Activated CD4-positive, alpha-beta memory T cell treated with anti-CD3 and anti-CD28 coated beads, Interleukin-2, amount 10 ng/mL, durations not matched to agents 7 days and 5 days (primary cell): ENCODE measurements around the gene HMG20A. TPM values are rescaled to one million over a fixed set of nuclear protein-coding genes. Genes with fewer than 3 reads are reported as not detected.

Experiments
- CTCF ChIA-PET: fragments of 350-600 bp; sonication (Branson Sonifier 250); formaldehyde crosslinking; loops from one replicate; lab custom pipeline; 2021; ENCODE audit warnings: antibody characterized with exemption, inconsistent platforms; lab: Charles Lee
- POLR2A ChIA-PET: fragments of 350-600 bp; sonication (Branson Sonifier 250); formaldehyde crosslinking; loops from one replicate; lab custom pipeline; 2021; ENCODE audit warnings: antibody characterized with exemption; lab: Charles Lee
- DNase-seq: peaks from one replicate; pipeline ENCODE4 v3.0.0-alpha.2; 2020
- H3K27ac Mint-ChIP-seq: one replicate; pipeline ENCODE4 v1.8.0; 2021; ENCODE audit warnings: mild to moderate bottlenecking, mixed read lengths
- H3K27me3 Mint-ChIP-seq: one replicate; pipeline ENCODE4 v1.8.0; 2021; ENCODE audit warnings: mixed read lengths
- H3K36me3 Mint-ChIP-seq: one replicate; pipeline ENCODE4 v1.8.0; 2021; ENCODE audit warnings: low read depth, mixed read lengths
- H3K4me1 Mint-ChIP-seq: one replicate; pipeline ENCODE4 v1.8.0; 2021; ENCODE audit warnings: mixed read lengths
- H3K4me3 Mint-ChIP-seq: one replicate; pipeline ENCODE4 v1.8.0; 2021; ENCODE audit warnings: mild to moderate bottlenecking, mixed read lengths
- H3K9me3 Mint-ChIP-seq: one replicate; pipeline ENCODE4 v1.8.0; 2021; ENCODE audit warnings: mixed read lengths
- total RNA-seq, 2 experiments: library from RNA; stranded (reverse); gene quantifications; one replicate each; pipeline ENCODE4 v1.2.3, GENCODE V29; 2021

Gene HMG20A
- total RNA-seq, 2 experiments from 2014 or later = 44.0 to 45.1 TPM

DNA sequence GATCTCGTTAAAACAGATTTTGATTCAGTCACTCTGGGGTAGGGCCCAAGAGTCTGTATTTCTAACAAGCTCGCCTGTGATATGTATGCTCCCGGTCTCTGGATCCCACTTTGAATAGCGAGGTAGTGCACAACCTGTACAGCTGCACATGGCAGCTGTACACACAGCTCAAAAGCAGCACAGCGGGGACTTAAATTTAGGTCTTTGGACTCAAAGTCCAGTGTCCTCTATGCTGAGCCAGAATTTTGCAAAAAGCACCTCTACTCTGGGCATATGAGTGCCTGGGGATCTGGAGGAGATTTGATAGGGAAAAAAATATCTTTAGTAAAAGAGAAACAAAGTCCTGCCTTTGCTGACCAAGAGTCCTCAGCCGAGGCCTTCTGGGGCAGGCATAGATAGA is 83.1 kb downstream of the HMG20A start:
- ChIA-PET CTCF (no interaction called here), POLR2A (no interaction called here)
- DNase-seq = no peak
- Mint-ChIP-seq H3K4me1 (peaks cover 2% of the 10 kb centered on the region), H3K36me3 (no peaks in the 10 kb centered on the region), H3K27me3 (no peaks in the 10 kb centered on the region), H3K4me3 (no peak overlapping the region), H3K27ac (no peak overlapping the region), H3K9me3 (no peaks in the 10 kb centered on the region)

DNA sequence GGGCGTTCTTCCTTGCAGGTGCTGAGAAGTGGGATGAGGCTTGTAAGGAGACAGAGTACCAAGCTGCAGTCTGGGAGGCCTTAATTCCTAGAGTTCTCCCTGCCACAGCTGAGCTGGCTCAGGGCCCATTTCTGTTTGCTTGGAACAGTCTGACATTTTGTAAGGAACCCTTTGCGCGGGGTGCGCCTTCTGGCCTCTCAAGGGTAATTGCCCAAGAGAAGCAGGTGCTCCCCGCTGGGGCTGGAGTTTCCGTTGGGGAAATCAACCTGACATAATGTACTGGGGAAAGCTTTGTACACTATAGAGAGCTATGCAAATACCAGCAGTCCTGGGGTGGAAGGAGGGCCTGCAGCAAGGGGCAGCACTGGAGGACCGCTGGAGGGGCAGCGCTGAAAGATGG is 83.6 kb downstream of the HMG20A start:
- no peaks in the 10 kb centered on the region for H3K9me3 Mint-ChIP-seq
- H3K36me3 Mint-ChIP-seq = no peaks in the 10 kb centered on the region
- POLR2A ChIA-PET = no interaction called here
- H3K4me1 Mint-ChIP-seq = peaks cover 7% of the 10 kb centered on the region
- H3K4me3 Mint-ChIP-seq = no peak overlapping the region
- H3K27me3 Mint-ChIP-seq = no peaks in the 10 kb centered on the region
- no peak overlapping the region for H3K27ac Mint-ChIP-seq
- DNase-seq = no peak
- CTCF ChIA-PET = no interaction called here

- POLR2A ChIA-PET = no interaction called here
These were observed 84.2 kb downstream of the HMG20A start for GRCh38 chr15:77504871-77505270.

DNA sequence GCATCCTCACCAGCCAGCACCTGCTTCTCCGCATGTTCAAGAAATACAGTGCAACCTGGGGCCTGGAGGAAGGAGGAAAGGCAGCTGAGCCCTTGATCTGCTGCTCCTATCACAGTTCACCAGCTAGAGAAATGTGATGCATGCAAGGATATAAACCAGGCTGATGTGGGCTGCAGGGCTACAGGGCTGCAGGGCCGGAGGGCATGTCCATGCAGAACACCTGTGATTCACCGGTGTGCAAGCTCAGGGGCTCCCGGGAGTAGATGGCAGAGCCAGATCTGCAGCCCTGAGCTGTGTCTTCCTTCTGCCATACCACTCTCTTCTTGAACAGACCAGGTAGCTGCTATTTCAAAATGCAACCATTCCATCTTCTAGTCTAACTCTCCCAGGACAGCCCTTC is 84.9 kb downstream of the HMG20A start:
- Mint-ChIP-seq H3K4me1 (peaks cover 7% of the 10 kb centered on the region), H3K36me3 (no peaks in the 10 kb centered on the region), H3K27ac (no peak overlapping the region), H3K9me3 (no peaks in the 10 kb centered on the region), H3K4me3 (no peak overlapping the region), H3K27me3 (no peaks in the 10 kb centered on the region)
- ChIA-PET CTCF (no interaction called here), POLR2A (no interaction called here)
- no peak for DNase-seq

More at GRCh38 chr15:77504871-77505270, 84.2 kb downstream of the HMG20A start:
- no peaks in the 10 kb centered on the region for H3K36me3 Mint-ChIP-seq
- no peak for DNase-seq
- H3K4me3 Mint-ChIP-seq = no peak overlapping the region
- no peaks in the 10 kb centered on the region for H3K27me3 Mint-ChIP-seq
- H3K27ac Mint-ChIP-seq = no peak overlapping the region
- H3K4me1 Mint-ChIP-seq = peaks cover 7% of the 10 kb centered on the region
- CTCF ChIA-PET = no interaction called here
- no peaks in the 10 kb centered on the region for H3K9me3 Mint-ChIP-seq

- no peak for DNase-seq
- Mint-ChIP-seq H3K36me3 (no peaks in the 10 kb centered on the region), H3K4me1 (peaks cover 7% of the 10 kb centered on the region), H3K4me3 (no peak overlapping the region), H3K27ac (no peak overlapping the region), H3K9me3 (no peaks in the 10 kb centered on the region), H3K27me3 (no peaks in the 10 kb centered on the region)
- ChIA-PET CTCF (no interaction called here), POLR2A (interaction anchor here (0.7 kb wide), 1 partner anchor 11 kb away, joined by 4 read pairs; no protein-coding TSS in a partner anchor)
These were observed 85.8 kb downstream of the HMG20A start for GRCh38 chr15:77506311-77507142.

DNA sequence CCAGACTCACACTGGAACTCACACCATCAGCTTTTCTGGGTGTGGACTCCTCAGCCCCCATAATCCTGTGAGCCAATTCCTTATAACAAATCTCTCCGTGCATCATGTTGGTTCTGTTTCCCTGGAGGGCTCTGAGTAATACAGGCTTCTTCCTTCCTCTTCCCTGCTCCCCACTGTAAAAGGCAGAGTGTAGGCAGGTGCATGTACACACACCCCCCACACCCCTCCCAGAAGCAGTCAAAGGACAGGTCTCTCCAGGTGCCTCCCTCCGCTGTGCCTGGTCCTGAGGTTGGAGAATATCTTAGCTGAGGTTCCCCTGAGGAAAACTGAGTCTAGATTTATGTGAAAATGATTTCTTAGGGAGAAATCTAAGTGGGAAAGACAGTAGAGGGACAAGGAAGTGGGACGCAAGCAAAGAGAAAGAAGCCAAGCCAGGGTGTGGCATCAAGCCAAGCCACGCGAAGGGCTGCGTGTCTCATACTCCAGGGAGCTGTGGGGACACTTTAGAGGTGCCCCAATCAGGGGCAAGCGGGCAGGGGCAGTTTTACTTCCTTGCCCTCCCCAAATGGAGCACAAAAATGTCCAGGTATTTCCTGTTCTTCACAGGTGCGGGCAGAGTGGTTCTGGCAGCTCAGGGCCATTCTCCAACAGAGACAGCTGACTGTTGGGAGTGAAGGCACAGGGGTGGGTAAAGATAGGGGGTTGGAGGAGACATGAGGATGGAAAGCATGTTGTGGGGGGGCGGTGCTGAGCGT is 86.6 kb downstream of the HMG20A start:
- ChIA-PET CTCF (interaction anchor here (0.6 to 2.2 kb wide), 3 partner anchors 10 to 101 kb away, joined by 3 to 10 read pairs (median 5); no protein-coding TSS in a partner anchor), POLR2A (interaction anchor here (0.6 to 0.7 kb wide), 2 partner anchors 9 to 12 kb away, joined by 4 read pairs; no protein-coding TSS in a partner anchor)
- no peak overlapping the region for H3K27ac Mint-ChIP-seq
- H3K9me3 Mint-ChIP-seq = no peaks in the 10 kb centered on the region
- DNase-seq = no peak
- H3K4me1 Mint-ChIP-seq = peaks cover 7% of the 10 kb centered on the region
- H3K4me3 Mint-ChIP-seq = no peak overlapping the region
- no peaks in the 10 kb centered on the region for H3K36me3 Mint-ChIP-seq
- H3K27me3 Mint-ChIP-seq = no peaks in the 10 kb centered on the region

- H3K27me3 Mint-ChIP-seq = no peaks in the 10 kb centered on the region
- no peak overlapping the region for H3K27ac Mint-ChIP-seq
- no peaks in the 10 kb centered on the region for H3K36me3 Mint-ChIP-seq
- POLR2A ChIA-PET = interaction anchor here (0.6 kb wide), 1 partner anchor 10 kb away, joined by 4 read pairs; no protein-coding TSS in a partner anchor
- no peak overlapping the region for H3K4me3 Mint-ChIP-seq
- H3K9me3 Mint-ChIP-seq = no peaks in the 10 kb centered on the region
- DNase-seq = no peak
- peaks cover 7% of the 10 kb centered on the region for H3K4me1 Mint-ChIP-seq
- CTCF ChIA-PET = interaction anchor here (0.6 to 2.2 kb wide), 3 partner anchors 11 to 102 kb away, joined by 3 to 10 read pairs (median 5); no protein-coding TSS in a partner anchor
These were observed 87.2 kb downstream of the HMG20A start for GRCh38 chr15:77507911-77508310.

DNA sequence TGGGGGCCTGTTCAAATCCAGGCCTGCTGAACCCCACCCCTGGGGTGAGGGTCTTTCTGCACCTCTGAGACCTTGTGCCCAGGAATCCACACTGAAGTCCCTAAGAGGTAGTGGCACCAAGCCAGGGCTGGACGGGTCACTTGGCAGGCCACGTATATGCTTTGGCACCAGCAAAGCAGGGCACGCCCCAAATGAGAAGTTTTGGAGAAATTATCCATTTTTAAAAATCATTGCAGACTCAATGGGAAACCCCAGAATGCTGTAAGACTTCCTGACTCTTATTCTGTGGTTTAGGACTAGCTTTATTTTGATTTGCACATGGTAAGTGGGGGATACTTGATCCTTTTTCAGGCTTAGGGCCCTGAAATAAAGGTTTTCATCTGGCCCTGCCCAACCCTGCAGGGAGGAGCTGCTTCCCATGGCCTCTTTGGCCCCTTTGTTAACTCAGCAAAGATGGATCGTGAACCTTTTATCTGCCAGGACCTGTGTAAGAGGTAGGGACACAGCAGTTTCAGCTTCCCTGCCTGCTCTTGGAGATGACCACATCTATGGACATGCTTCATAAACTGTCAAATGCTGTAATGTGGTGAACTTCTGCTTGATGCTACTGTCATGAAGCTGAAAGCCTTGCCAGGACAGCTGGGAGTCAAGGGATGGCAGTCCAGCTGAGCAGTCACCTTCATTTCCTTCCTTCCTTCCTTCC is 88.0 kb downstream of the HMG20A start:
- peaks cover 7% of the 10 kb centered on the region for H3K4me1 Mint-ChIP-seq
- no peak overlapping the region for H3K27ac Mint-ChIP-seq
- ChIA-PET POLR2A (no interaction called here), CTCF (interaction anchor here (1.8 to 2.2 kb wide), 2 partner anchors 12 to 35 kb away, joined by 5 to 10 read pairs; no protein-coding TSS in a partner anchor)
- no peak for DNase-seq
- no peak overlapping the region for H3K4me3 Mint-ChIP-seq
- H3K9me3 Mint-ChIP-seq = no peaks in the 10 kb centered on the region
- H3K27me3 Mint-ChIP-seq = no peaks in the 10 kb centered on the region
- H3K36me3 Mint-ChIP-seq = no peaks in the 10 kb centered on the region

DNA sequence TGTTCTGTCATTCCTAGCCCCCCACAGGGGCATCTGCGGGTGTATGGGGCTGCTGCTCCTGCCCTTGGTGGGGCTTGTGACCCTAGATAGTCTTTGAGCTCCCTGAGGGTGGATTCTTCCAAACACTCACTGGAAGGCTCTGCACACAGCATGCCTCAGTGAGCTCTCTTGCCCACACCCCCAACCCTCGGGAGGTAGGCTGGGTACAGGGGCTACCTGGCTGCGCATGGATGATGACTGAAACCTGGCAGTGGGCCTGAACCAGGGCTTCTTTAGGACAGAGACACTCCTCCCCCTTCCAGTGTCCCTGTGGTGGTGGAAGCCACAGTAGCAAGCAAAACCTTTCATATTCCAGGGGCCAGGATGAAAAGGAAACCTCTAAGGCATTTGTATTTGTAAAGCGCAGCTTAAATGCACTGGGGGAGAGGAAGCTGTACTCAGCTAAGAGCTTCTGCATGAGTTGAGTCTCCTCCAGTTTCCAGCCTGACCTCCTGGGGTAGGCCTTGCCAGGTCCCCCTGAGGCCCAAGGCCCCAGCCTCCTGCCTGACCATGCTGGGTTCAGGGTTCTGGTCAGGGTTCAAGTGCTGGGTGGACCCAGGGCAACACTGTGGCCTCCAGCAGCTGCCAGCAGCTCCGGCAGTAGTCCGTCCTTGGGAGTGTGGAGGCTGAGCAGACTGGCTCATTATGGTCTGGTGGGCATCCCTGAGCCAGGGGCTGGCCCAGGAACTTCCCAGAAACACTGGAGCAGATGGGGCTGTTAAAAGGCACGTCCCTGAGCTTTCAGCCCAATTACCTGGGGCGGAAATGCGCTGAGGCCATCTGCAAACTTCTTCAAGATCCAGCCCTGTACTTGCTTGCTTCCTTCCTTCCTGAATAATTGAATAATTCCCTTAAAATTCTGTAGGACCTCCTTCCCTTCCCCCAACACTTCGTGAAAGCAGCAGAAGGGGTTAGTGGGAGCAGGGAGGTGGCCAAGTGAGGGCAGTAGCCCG is 89.7 kb downstream of the HMG20A start:
- no peak overlapping the region for H3K27ac Mint-ChIP-seq
- no peak for DNase-seq
- no peaks in the 10 kb centered on the region for H3K9me3 Mint-ChIP-seq
- ChIA-PET POLR2A (no interaction called here), CTCF (no interaction called here)
- H3K4me3 Mint-ChIP-seq = no peak overlapping the region
- no peaks in the 10 kb centered on the region for H3K27me3 Mint-ChIP-seq
- no peaks in the 10 kb centered on the region for H3K36me3 Mint-ChIP-seq
- peaks cover 7% of the 10 kb centered on the region for H3K4me1 Mint-ChIP-seq

GRCh38 chr15:77511869-77512268 is 91.2 kb downstream of the HMG20A start:
- CTCF ChIA-PET = no interaction called here
- no peak for DNase-seq
- Mint-ChIP-seq H3K9me3 (no peaks in the 10 kb centered on the region), H3K27ac (no peak overlapping the region), H3K4me1 (peaks cover 7% of the 10 kb centered on the region), H3K4me3 (no peak overlapping the region), H3K36me3 (no peaks in the 10 kb centered on the region), H3K27me3 (no peaks in the 10 kb centered on the region)
- POLR2A ChIA-PET = no interaction called here

DNA sequence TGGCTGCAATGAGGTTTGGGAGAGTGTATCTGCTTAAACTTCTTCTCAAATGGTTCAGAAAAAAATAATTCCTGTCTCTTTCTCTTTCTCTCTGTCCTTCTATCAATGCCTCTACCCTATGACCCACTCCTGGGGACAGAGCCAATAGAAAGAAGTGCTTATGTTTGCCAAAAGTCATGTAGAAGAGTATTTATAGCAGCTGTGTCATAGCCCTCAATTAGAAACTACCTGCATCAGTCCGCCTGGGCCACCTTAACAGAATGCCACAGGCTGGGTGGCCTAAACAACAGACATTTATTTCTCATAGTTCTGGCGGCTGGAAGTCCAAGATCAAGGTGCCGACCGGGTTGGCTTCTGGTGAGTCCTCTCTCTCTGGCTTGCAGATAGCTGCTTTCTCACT is 92.5 kb downstream of the HMG20A start:
- CTCF ChIA-PET = no interaction called here
- Mint-ChIP-seq H3K27ac (no peak overlapping the region), H3K27me3 (no peaks in the 10 kb centered on the region), H3K4me3 (no peak overlapping the region), H3K9me3 (no peaks in the 10 kb centered on the region), H3K36me3 (no peaks in the 10 kb centered on the region), H3K4me1 (peaks cover 7% of the 10 kb centered on the region)
- DNase-seq = no peak
- POLR2A ChIA-PET = no interaction called here
